Measurements from ENCODE around the gene PRKG1.
"Not testable (repeated sequence)": the region's sequence is repeated elsewhere in the genome, so short reads cannot be mapped to it uniquely, and the experiment has no call there.

PRKG1 gene

GRCh38 chr10:51321980-51322379 lies 247.7 kb downstream of the PRKG1 start:
- no peak for DNase-seq (ENCODE audit: low read depth)

GRCh38 chr10:51325649-51326048 lies 251.4 kb downstream of the PRKG1 start:
- DNase-seq (ENCODE audit: low read depth), result no peak

GRCh38 chr10:51326174-51326573 lies 251.9 kb downstream of the PRKG1 start:
- no peak for DNase-seq (ENCODE audit: low read depth)

GRCh38 chr10:51327432-51327831 lies 253.1 kb downstream of the PRKG1 start:
- DNase-seq (ENCODE audit: low read depth), result no peak

- DNase-seq (ENCODE audit: low read depth), result no peak
Measured at GRCh38 chr10:51340366-51340765, 266.1 kb downstream of the PRKG1 start.

GRCh38 chr10:51340845-51341610 lies 266.7 kb downstream of the PRKG1 start:
- no peak for DNase-seq (ENCODE audit: low read depth)

- DNase-seq (ENCODE audit: low read depth), result not testable (repeated sequence)
Measured at GRCh38 chr10:51341745-51342144, 267.5 kb downstream of the PRKG1 start.

GRCh38 chr10:51342381-51342780 lies 268.1 kb downstream of the PRKG1 start:
- DNase-seq (ENCODE audit: low read depth), result no peak

- DNase-seq (ENCODE audit: low read depth), result no peak
Measured at GRCh38 chr10:51343391-51343790, 269.1 kb downstream of the PRKG1 start.

- no peak for DNase-seq (ENCODE audit: low read depth)
Measured at GRCh38 chr10:51344371-51344770, 270.1 kb downstream of the PRKG1 start.

- DNase-seq (ENCODE audit: low read depth), result no peak
Measured at GRCh38 chr10:51348622-51349021, 274.3 kb downstream of the PRKG1 start.

- DNase-seq (ENCODE audit: low read depth), result no peak
Measured at GRCh38 chr10:51357170-51357569, 282.9 kb downstream of the PRKG1 start.

GRCh38 chr10:51358227-51358626 lies 283.9 kb downstream of the PRKG1 start:
- no peak for DNase-seq (ENCODE audit: low read depth)

- no peak for DNase-seq (ENCODE audit: low read depth)
Measured at GRCh38 chr10:51363415-51363814, 289.1 kb downstream of the PRKG1 start.

GRCh38 chr10:51364674-51365073 lies 290.4 kb downstream of the PRKG1 start:
- DNase-seq (ENCODE audit: low read depth), result no peak

- DNase-seq (ENCODE audit: low read depth), result no peak
Measured at GRCh38 chr10:51366044-51366443, 291.8 kb downstream of the PRKG1 start.

- no peak for DNase-seq (ENCODE audit: low read depth)
Measured at GRCh38 chr10:51367127-51367526, 292.8 kb downstream of the PRKG1 start.

GRCh38 chr10:51367694-51368093 lies 293.4 kb downstream of the PRKG1 start:
- DNase-seq (ENCODE audit: low read depth), result no peak

- no peak for DNase-seq (ENCODE audit: low read depth)
Measured at GRCh38 chr10:51368943-51369342, 294.7 kb downstream of the PRKG1 start.

- no peak for DNase-seq (ENCODE audit: low read depth)
Measured at GRCh38 chr10:51369903-51370302, 295.6 kb downstream of the PRKG1 start.

- no peak for DNase-seq (ENCODE audit: low read depth)
Measured at GRCh38 chr10:51371743-51372142, 297.5 kb downstream of the PRKG1 start.

- no peak for DNase-seq (ENCODE audit: low read depth)
Measured at GRCh38 chr10:51375790-51376189, 301.5 kb downstream of the PRKG1 start.

GRCh38 chr10:51377070-51377931 lies 303.0 kb downstream of the PRKG1 start:
- DNase-seq (ENCODE audit: low read depth), result no peak

Data from stimulated activated CD4-positive, alpha-beta T cell treated with anti-CD3 and anti-CD28 coated beads, Interleukin-2, amount 100 ng/mL, for 4 hours (primary cell).